Measurements from ENCODE around the gene ELF1.

DNA sequence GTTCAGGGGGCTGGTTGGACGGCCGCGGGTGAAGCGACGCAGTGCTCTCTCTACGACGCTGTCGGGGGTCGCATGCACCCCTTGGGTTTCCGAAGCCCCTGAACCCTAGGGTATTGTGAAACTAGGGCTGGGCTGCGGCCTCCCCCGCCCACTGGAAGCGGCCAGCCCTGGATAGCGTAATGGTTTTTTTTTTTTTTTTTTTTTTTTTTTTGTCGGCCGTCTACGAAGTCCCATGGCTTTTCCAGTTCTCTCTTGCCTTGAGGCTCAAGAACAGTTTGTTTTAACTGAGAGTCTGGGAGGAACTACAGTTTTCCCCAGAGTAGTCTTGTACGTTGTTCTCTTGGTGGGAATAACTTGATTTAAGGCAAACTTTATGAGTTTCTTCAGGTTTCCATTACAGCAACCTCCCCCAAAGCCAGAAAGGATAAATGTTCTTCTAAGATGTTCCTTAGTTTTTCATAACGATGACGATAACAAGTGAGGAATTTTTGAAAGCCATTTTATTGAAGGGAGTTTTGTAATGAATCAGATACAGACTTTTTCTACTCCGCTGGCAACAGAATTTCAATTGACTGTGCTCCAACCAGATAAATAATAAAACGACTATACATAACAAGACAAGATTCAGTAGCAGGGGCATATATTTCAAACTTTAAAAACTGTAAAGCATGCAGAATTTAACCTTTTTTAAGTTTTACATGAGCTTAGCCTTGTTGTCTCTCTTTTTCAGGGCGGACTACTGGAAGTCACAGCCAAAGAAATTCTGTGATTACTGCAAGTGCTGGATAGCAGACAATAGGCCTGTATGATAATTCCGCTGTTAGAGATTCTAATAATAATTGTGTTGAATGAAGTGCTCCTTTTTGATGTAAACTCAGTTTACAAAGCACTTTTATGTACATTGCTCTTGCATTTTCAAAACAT is 43.1 kb upstream of the ELF1 start:
- TF ChIP-seq, protein P1, sequence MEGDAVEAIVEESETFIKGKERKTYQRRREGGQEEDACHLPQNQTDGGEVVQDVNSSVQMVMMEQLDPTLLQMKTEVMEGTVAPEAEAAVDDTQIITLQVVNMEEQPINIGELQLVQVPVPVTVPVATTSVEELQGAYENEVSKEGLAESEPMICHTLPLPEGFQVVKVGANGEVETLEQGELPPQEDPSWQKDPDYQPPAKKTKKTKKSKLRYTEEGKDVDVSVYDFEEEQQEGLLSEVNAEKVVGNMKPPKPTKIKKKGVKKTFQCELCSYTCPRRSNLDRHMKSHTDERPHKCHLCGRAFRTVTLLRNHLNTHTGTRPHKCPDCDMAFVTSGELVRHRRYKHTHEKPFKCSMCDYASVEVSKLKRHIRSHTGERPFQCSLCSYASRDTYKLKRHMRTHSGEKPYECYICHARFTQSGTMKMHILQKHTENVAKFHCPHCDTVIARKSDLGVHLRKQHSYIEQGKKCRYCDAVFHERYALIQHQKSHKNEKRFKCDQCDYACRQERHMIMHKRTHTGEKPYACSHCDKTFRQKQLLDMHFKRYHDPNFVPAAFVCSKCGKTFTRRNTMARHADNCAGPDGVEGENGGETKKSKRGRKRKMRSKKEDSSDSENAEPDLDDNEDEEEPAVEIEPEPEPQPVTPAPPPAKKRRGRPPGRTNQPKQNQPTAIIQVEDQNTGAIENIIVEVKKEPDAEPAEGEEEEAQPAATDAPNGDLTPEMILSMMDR (IDR thresholded peaks at IDR 0.05; ENCODE audit: insufficient read depth, low read length), result no peak
- TF ChIP-seq POLR2AphosphoS5 (IDR thresholded peaks at IDR 0.05; ENCODE audit: low read depth), result no peak

All from HL-60 (cell line).